Loucy (cell line): Measurements from ENCODE around the gene ANKRD35.
"Not testable (repeated sequence)": the region's sequence is repeated elsewhere in the genome, so short reads cannot be mapped to it uniquely, and the experiment has no call there.

ENCODE experiments used
- H2AFZ ChIP-seq: fragments of 200-600 bp; sonication (generic); 2 replicates; pipeline ENCODE4 v1.6.0; 2016; ENCODE audit warnings: antibody characterized with exemption, mild to moderate bottlenecking, low read length, moderate library complexity
- H3F3A ChIP-seq: fragments of 200-600 bp; 2 replicates; pipeline ENCODE4 v1.6.0; 2016; ENCODE audit warnings: antibody characterized with exemption, low read depth, mild to moderate bottlenecking
- H3K27me3 ChIP-seq: fragments of 200-600 bp; sonication (generic); 2 replicates; pipeline ENCODE4 v1.6.1; 2014; ENCODE audit warnings: low read length, mild to moderate bottlenecking; ENCODE audit not compliant: insufficient read depth, poor library complexity, severe bottlenecking
- H3K36me3 ChIP-seq: fragments of 200-600 bp; sonication (generic); 2 replicates; pipeline ENCODE4 v1.6.1; 2016; ENCODE audit warnings: low read length; ENCODE audit not compliant: insufficient read depth
- H3K4me1 ChIP-seq: fragments of 200-600 bp; sonication (generic); 2 replicates; pipeline ENCODE4 v1.5.1; 2014; ENCODE audit warnings: low read length, mild to moderate bottlenecking; ENCODE audit not compliant: insufficient read depth, poor library complexity, severe bottlenecking
- H3K4me2 ChIP-seq: fragments of 200-600 bp; sonication (generic); 2 replicates; pipeline ENCODE4 v1.6.0; 2014; ENCODE audit warnings: antibody characterized with exemption, low read length, low read depth, mild to moderate bottlenecking; ENCODE audit not compliant: poor library complexity, severe bottlenecking
- H3K4me3 ChIP-seq: fragments of 200-600 bp; sonication (generic); 2 replicates; pipeline ENCODE4 v1.5.1; 2014; ENCODE audit warnings: low read length, mild to moderate bottlenecking, mixed read lengths; ENCODE audit not compliant: poor library complexity, severe bottlenecking
- H3K79me2 ChIP-seq: fragments of 200-600 bp; sonication (generic); 2 replicates; pipeline ENCODE4 v1.6.1; 2014; ENCODE audit warnings: low read length; ENCODE audit not compliant: insufficient read depth
- H3K9ac ChIP-seq: fragments of 200-600 bp; sonication (generic); 2 replicates; pipeline ENCODE4 v1.6.0; 2014; ENCODE audit warnings: mild to moderate bottlenecking, low read depth, low read length, moderate library complexity; ENCODE audit not compliant: poor library complexity, severe bottlenecking
- H3K9me2 ChIP-seq: fragments of 200-600 bp; sonication (generic); replicated peaks from 2 replicates; pipeline ENCODE4 v1.6.1; 2016; ENCODE audit warnings: low read depth, low read length, mixed read lengths
- H3K9me3 ChIP-seq: fragments of 200-600 bp; sonication (generic); 2 replicates; pipeline ENCODE4 v1.6.1; 2014; ENCODE audit warnings: mild to moderate bottlenecking, antibody characterized with exemption, low read length, low read depth; ENCODE audit not compliant: insufficient read depth
- H4K20me1 ChIP-seq: fragments of 200-600 bp; sonication (generic); 2 replicates; pipeline ENCODE4 v1.6.0; 2014; ENCODE audit warnings: antibody characterized with exemption, low read length, mild to moderate bottlenecking; ENCODE audit not compliant: insufficient read depth, poor library complexity, severe bottlenecking
- EZH2phosphoT487 ChIP-seq: fragments of 200-600 bp; IDR thresholded peaks from 2 replicates; pipeline ENCODE4 v1.6.1; 2018; ENCODE audit warnings: antibody characterized with exemption, mild to moderate bottlenecking, moderate library complexity, borderline replicate concordance
- TF ChIP-seq, protein P1 (sequence below): fragments of 200-600 bp; sonication (generic); conservative IDR thresholded peaks from 2 replicates; pipeline ENCODE4 v1.5.1; 2014; ENCODE audit warnings: mild to moderate bottlenecking, antibody characterized with exemption, low read length

ANKRD35 gene

DNA sequence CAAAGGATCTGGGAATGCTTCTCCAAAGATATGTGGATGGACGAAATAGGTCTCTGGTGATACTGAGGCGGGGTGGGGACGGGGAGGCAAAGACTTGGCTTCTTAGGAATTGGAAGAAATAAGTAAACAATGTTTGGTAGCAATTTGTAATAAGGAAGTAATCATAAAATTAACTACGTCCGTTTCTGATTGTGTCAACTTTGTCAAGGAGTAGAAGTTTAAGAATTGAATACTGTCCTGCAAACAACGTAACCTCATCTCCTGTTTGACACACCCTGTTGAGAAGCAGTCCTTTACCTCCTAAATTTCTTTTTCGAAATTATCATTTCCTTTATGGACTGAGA lies 61.2 kb downstream of the ANKRD35 start:
- no peaks in the 10 kb centered on the region for H3K9me3 ChIP-seq
- peak overlapping the region; percentile 89 for H3K4me3 ChIP-seq
- no peak for TF ChIP-seq EZH2phosphoT487
- TF ChIP-seq, protein P1, sequence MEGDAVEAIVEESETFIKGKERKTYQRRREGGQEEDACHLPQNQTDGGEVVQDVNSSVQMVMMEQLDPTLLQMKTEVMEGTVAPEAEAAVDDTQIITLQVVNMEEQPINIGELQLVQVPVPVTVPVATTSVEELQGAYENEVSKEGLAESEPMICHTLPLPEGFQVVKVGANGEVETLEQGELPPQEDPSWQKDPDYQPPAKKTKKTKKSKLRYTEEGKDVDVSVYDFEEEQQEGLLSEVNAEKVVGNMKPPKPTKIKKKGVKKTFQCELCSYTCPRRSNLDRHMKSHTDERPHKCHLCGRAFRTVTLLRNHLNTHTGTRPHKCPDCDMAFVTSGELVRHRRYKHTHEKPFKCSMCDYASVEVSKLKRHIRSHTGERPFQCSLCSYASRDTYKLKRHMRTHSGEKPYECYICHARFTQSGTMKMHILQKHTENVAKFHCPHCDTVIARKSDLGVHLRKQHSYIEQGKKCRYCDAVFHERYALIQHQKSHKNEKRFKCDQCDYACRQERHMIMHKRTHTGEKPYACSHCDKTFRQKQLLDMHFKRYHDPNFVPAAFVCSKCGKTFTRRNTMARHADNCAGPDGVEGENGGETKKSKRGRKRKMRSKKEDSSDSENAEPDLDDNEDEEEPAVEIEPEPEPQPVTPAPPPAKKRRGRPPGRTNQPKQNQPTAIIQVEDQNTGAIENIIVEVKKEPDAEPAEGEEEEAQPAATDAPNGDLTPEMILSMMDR: no peak

DNA sequence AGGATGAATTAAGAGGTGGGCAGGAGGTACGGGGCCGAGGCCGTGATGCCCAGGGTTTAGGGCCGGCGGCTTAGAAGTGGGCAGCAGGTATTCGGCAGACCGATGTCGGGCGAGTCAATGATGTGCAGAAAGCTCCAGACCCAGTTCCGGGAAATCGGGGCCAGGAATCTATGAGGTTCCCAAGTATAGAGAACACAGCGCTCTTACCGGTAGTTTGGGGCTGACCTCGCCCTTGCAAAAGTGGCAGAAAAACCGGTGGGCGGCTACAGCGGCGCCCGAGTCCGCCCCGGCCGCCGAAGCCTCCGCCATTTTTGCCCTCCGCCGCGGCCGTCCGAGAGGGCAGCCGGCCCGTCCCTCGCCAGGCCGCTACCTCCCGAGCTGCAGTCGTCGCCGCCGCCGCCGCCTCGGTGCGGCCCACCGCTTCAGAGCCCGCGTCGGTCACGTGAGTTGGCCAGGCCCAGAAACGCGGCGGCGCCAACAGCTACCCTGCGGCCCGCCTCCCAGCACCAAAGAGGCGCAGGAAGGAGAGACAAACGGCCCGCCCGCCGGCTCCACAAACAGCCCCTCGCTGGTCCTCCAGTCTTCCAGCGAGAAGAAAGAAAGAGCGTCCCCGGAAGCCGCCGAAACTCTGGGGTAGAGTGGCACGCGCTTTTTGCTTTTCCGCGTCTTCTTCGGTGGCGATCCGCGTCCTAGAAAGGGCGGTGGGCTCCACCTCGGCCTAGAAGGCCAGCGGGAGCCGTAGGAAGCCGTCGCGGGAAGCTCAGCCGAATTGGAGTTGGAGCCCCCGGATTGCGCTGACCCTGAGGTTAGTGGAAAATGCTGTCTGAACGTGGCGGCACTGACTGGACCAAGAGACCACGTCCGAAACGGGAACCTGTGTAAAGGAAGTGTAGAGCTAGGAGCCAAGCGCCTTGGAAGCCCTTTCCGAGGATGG lies 61.8 kb downstream of the ANKRD35 start, which contains the start of the genes POLR3C and RNF115:
Gene POLR3C, plus strand, starts transcription at position 636 of the 934 bp plus-strand sequence. CDS start 1,577 bp downstream, outside the sequence.
Gene RNF115, minus strand, starts transcription at position 531 of the 934 bp plus-strand sequence. Its CDS starts 222 bp downstream, at position 309.
- peak within 1 kb of the TSS; percentile 94 for H2AFZ ChIP-seq
- H3K79me2 ChIP-seq: peaks cover 43% of the 10 kb centered on the region

More for the DNA sequence above, 61.2 kb downstream of the ANKRD35 start:
- H3K4me1 ChIP-seq: peaks cover 34% of the 10 kb centered on the region
- H3K4me2 ChIP-seq: peak overlapping the region; percentile 82
- no peaks in the 10 kb centered on the region for H3K27me3 ChIP-seq
- peak overlapping the region; percentile 84 for H3K9ac ChIP-seq
- H3K9me2 ChIP-seq: no peaks in the 10 kb centered on the region
- peaks cover 24% of the 10 kb centered on the region for H4K20me1 ChIP-seq
- H3K36me3 ChIP-seq: peaks cover 27% of the 10 kb centered on the region
- peaks cover 38% of the 10 kb centered on the region for H3K79me2 ChIP-seq
- peak overlapping the region; percentile 94 for H2AFZ ChIP-seq
- no peaks in the 10 kb centered on the region for H3F3A ChIP-seq

DNA sequence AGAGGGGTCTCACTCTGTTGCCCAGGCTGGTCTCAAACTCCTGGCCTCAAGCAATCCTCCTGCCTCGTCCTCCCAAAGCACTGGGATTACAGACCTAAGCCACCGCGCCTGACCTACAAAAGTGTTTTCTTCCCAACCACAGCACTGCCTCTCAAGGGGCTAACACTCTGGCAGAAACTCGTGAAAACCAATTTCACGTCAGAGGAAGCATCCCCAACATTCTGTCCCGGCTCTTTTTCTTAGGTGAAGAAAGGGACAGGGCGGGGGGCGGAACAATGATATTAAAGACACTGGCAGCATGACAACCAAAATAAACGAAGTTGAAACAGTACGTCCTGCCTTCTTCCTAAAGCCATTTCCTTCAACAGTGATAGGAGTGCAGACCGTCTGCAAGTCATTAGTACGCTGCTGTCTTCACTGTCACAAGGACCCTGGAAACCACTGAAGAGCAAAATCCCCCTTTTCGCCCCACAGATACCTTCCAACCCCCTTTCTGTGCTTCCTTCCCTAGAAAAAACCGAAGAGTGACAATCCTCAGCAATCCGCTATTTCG lies 62.8 kb downstream of the ANKRD35 start:
- Histone ChIP-seq H3K36me3 (peaks cover 11% of the 10 kb centered on the region; the same call in 1 of the 2 replicates), H3K79me2 (peaks cover 43% of the 10 kb centered on the region), H3K4me2 (peak overlapping the region; percentile 42), H4K20me1 (peaks cover 21% of the 10 kb centered on the region), H3K4me1 (peaks cover 27% of the 10 kb centered on the region), H3K4me3 (peak overlapping the region; percentile 49)
- H3F3A ChIP-seq, H3K9ac ChIP-seq, H3K9me3 ChIP-seq, H3K9me2 ChIP-seq, H2AFZ ChIP-seq, H3K27me3 ChIP-seq: not testable (repeated sequence)

More for the DNA sequence above, 61.8 kb downstream of the ANKRD35 start, which contains the start of the genes POLR3C and RNF115:
- Histone ChIP-seq H3K36me3 (peaks cover 21% of the 10 kb centered on the region; the same call in 1 of the 2 replicates), H3K9ac (peak within 1 kb of the TSS; percentile 84), H3K4me2 (peak within 1 kb of the TSS; percentile 82), H3K4me3 (peak within 1 kb of the TSS; percentile 89), H3K9me2 (no peaks in the 10 kb centered on the region), H3F3A (no peaks in the 10 kb centered on the region), H3K4me1 (peaks cover 34% of the 10 kb centered on the region), H3K9me3 (no peaks in the 10 kb centered on the region), H3K27me3 (no peaks in the 10 kb centered on the region), H4K20me1 (peaks cover 24% of the 10 kb centered on the region)
- TF ChIP-seq, protein P1: no peak
- no peak for TF ChIP-seq EZH2phosphoT487

DNA sequence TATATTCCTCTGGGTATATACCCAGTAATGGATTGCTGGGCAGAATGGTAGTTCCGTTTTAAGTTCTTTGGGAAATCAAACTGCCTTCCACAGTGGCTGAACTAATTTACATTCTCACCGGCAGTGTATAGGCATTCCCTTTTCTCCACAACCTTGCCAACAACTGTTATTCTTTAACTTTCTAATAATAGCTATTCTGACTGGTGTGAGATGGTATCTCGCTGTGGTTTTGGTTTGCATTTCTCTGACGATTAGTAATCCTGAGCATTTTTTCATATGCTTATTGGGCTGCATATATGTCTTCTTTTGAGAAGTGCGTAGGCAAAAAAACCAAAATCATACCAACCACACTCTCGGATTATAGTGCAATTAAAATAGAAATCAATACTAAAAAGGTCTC lies 67.6 kb downstream of the ANKRD35 start:
- H4K20me1 ChIP-seq, H3K9ac ChIP-seq, H3F3A ChIP-seq, H3K27me3 ChIP-seq, H3K9me2 ChIP-seq, H3K9me3 ChIP-seq, H2AFZ ChIP-seq, H3K4me1 ChIP-seq, H3K36me3 ChIP-seq: not testable (repeated sequence)
- peak overlapping the region; percentile 62 for H3K4me2 ChIP-seq
- H3K4me3 ChIP-seq: peak overlapping the region; percentile 52
- H3K79me2 ChIP-seq: peaks cover 10% of the 10 kb centered on the region; the same call in 1 of the 2 replicates
